Stomach (tissue), 4 donors: ENCODE data around the gene GADD45G.

Experiments
- EP300 ChIP-seq: sonication (generic); formaldehyde crosslinking; IDR thresholded peaks from one replicate; pipeline ENCODE4 v1.6.1; 2017; ENCODE audit warnings: antibody characterized with exemption
- POLR2A ChIP-seq, 4 donors: fragments of 450-650 bp; IDR thresholded peaks; one replicate each; pipeline ENCODE4 v1.6.1; 2016; ENCODE audit warnings: antibody characterized with exemption in 4 of 4, control low read depth in 2 of 4, mild to moderate bottlenecking in 1 of 4, moderate library complexity in 1 of 4
- POLR2AphosphoS5 ChIP-seq, 3 donors: sonication (generic); formaldehyde crosslinking; IDR thresholded peaks; one replicate each; pipeline ENCODE4 v1.6.1; 2016; ENCODE audit warnings: antibody characterized with exemption in 3 of 3
- TF ChIP-seq, protein P1 (sequence below), 7 experiments: fragments of 450-650 bp in 4 of 7; fragments of 200-600 bp in 3 of 7; sonication (generic) in 3 of 7; IDR thresholded peaks; one replicate each; pipeline ENCODE4 v1.5.1; 2016 to 2019; ENCODE audit warnings: antibody characterized with exemption in 7 of 7, control low read depth in 2 of 7, mild to moderate bottlenecking in 1 of 7

DNA sequence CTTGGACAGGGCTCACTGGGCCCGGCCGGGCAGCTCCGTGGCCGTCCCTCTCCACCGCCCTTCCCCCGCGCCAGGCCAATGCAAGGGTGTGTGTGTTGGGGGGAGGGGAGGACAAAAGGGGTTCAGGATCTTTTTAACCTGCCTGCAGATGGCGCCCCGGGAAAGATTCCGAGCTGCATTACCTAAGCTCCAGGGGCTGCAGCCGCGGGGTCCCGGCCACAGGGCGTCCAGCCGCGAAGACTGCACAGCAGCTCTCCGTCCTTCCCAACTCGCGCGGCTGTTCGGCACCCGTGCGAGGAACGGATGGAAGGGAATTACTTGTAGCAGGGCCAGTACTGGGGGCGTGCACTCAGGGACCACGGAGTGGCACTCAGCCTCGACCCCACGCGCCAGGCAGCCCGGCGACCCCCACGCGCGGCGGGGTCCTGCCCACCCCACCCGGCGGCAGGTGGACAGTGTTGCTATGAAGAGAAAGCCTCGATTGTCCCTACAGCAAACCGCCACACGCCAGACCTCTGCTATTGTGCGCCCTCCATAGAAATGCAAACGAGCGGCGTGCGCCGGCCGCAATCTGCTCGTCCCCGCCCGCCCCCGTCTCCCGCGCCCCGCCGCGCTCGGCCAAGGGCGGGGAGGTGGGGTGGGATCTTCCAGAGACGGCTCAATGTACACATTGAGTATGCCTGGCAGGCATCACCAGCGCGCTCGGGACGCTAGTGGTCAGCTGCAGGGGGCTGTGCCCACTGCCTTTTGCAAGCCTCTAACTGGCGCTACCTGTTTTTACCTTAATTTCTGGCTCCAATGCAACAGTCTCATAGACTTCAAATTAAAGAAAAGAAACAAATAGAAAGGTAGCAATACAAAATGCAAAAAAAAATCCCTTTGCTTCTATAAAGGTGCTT lies 796 bp upstream of the GADD45G start:
- TF ChIP-seq POLR2A (IDR thresholded peaks at IDR 0.05) (peak in 1 of 4 donors; percentile 11), POLR2AphosphoS5 (IDR thresholded peaks at IDR 0.05) (peak in 2 of 3 donors; percentile 22 to 30), EP300 (no peak)
- TF ChIP-seq, protein P1, sequence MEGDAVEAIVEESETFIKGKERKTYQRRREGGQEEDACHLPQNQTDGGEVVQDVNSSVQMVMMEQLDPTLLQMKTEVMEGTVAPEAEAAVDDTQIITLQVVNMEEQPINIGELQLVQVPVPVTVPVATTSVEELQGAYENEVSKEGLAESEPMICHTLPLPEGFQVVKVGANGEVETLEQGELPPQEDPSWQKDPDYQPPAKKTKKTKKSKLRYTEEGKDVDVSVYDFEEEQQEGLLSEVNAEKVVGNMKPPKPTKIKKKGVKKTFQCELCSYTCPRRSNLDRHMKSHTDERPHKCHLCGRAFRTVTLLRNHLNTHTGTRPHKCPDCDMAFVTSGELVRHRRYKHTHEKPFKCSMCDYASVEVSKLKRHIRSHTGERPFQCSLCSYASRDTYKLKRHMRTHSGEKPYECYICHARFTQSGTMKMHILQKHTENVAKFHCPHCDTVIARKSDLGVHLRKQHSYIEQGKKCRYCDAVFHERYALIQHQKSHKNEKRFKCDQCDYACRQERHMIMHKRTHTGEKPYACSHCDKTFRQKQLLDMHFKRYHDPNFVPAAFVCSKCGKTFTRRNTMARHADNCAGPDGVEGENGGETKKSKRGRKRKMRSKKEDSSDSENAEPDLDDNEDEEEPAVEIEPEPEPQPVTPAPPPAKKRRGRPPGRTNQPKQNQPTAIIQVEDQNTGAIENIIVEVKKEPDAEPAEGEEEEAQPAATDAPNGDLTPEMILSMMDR (IDR thresholded peaks at IDR 0.05) = peak in 4 of 7 experiments; percentile 18 to 65 (median 57)
